Thymus (tissue), 11 donors: ENCODE data around the gene FBXL19. TPM values are rescaled to one million over a fixed set of nuclear protein-coding genes. Genes with fewer than 3 reads are reported as not detected.

Experiments used
- DNase-seq, 9 donors: peaks; one replicate each; pipeline ENCODE4 v3.0.0-alpha.2; 2013; ENCODE audit warnings: low spot score in 9 of 9, low read depth in 6 of 9, missing footprints in 1 of 9
- H3K27ac ChIP-seq, 2 donors: one replicate each; pipeline ENCODE4 v1.5.1; 2013; ENCODE audit warnings: control low read depth in 1 of 2, low read depth in 1 of 2, low read length in 1 of 2, mild to moderate bottlenecking in 1 of 2, moderate library complexity in 1 of 2
- H3K27me3 ChIP-seq, 2 donors: one replicate each; pipeline ENCODE4 v1.5.1; 2013; ENCODE audit warnings: low read length in 1 of 2; ENCODE audit not compliant: control insufficient read depth in 2 of 2, insufficient read depth in 1 of 2
- H3K36me3 ChIP-seq, 2 donors: one replicate each; pipeline ENCODE4 v1.5.1; 2013; ENCODE audit warnings: low read length in 1 of 2, mild to moderate bottlenecking in 1 of 2, moderate library complexity in 1 of 2; ENCODE audit not compliant: control insufficient read depth in 2 of 2, insufficient read depth in 2 of 2
- H3K4me1 ChIP-seq, 2 donors: one replicate each; pipeline ENCODE4 v1.5.1; 2013; ENCODE audit warnings: low read length in 2 of 2; ENCODE audit not compliant: control insufficient read depth in 2 of 2, insufficient read depth in 2 of 2
- H3K4me3 ChIP-seq, 2 donors: one replicate each; pipeline ENCODE4 v1.5.1; 2013; ENCODE audit warnings: low read length in 2 of 2, control low read depth in 1 of 2, mild to moderate bottlenecking in 1 of 2
- H3K9me3 ChIP-seq, 2 donors: one replicate each; pipeline ENCODE4 v1.5.1; 2013; ENCODE audit warnings: low read length in 1 of 2, mild to moderate bottlenecking in 1 of 2; ENCODE audit not compliant: control insufficient read depth in 2 of 2, insufficient read depth in 1 of 2
- WGBS: extraction: QIAGEN DNeasy Blood & Tissue Kit; methylation state at CpG from one replicate; pipeline ENCODE4 v1.1.7; 2013; 5-methylcytosine and 5-hydroxymethylcytosine counted together
- polyA plus RNA-seq: library from polyadenylated mRNA; stranded (reverse); fragments of 200-250 nt; gene quantifications from one replicate; pipeline ENCODE4 v1.2.3, GENCODE V29; 2013
- total RNA-seq: library from RNA; stranded (reverse); fragments of 120-200 nt; gene quantifications from one replicate; pipeline ENCODE4 v1.2.4, GENCODE V29; 2013
- donor health status: healthy.

FBXL19 gene
- total and polyA plus RNA-seq, 2 donors, result 10.2 to 17.0 TPM

GRCh38 chr16:30914830-30915229 lies 8.5 kb upstream of the FBXL19 start:
- H3K27ac ChIP-seq, result no peak overlapping the region
- no peaks in the 10 kb centered on the region for H3K36me3 ChIP-seq
- no peaks in the 10 kb centered on the region for H3K4me1 ChIP-seq
- no peak for DNase-seq
- WGBS, result 98% methylated on average over 3 of the region's 3 CpGs
- H3K9me3 ChIP-seq, result no peaks in the 10 kb centered on the region
- no peak overlapping the region for H3K4me3 ChIP-seq
- H3K27me3 ChIP-seq, result no peaks in the 10 kb centered on the region

- Histone ChIP-seq H3K27ac (no peak overlapping the region), H3K36me3 (no peaks in the 10 kb centered on the region), H3K27me3 (no peaks in the 10 kb centered on the region), H3K9me3 (peaks cover 0 to 3% of the 10 kb centered on the region in 2 donors), H3K4me1 (peaks cover 0 to 11% of the 10 kb centered on the region in 2 donors), H3K4me3 (no peak overlapping the region)
- 97% methylated on average over 1 of the region's 1 CpG for WGBS
- no peak for DNase-seq
Observed at GRCh38 chr16:30918614-30919013, 4.8 kb upstream of the FBXL19 start.

GRCh38 chr16:30920891-30921290 lies 2.5 kb upstream of the FBXL19 start:
- WGBS, result 85% methylated on average over 2 of the region's 2 CpGs
- DNase-seq, result no peak
- no peak overlapping the region for H3K4me3 ChIP-seq
- H3K27ac ChIP-seq, result no peak overlapping the region
- H3K9me3 ChIP-seq, result peaks cover 0 to 3% of the 10 kb centered on the region in 2 donors
- H3K27me3 ChIP-seq, result no peaks in the 10 kb centered on the region
- peaks cover 0 to 2% of the 10 kb centered on the region in 2 donors for H3K36me3 ChIP-seq
- H3K4me1 ChIP-seq, result peaks cover 0 to 25% of the 10 kb centered on the region in 2 donors

- H3K27me3 ChIP-seq, result no peaks in the 10 kb centered on the region
- H3K4me1 ChIP-seq, result peaks cover 0 to 30% of the 10 kb centered on the region in 2 donors
- H3K4me3 ChIP-seq, result peak overlapping the region; percentile 60 to 75
- DNase-seq, result no peak
- WGBS, result 40% methylated on average over 6 of the region's 6 CpGs
- H3K27ac ChIP-seq, result peak overlapping the region in 1 of 2 donors; percentile 88
- H3K36me3 ChIP-seq, result peaks cover 0 to 2% of the 10 kb centered on the region in 2 donors
- peaks cover 0 to 3% of the 10 kb centered on the region in 2 donors for H3K9me3 ChIP-seq
Observed at GRCh38 chr16:30921459-30921747, 2.0 kb upstream of the FBXL19 start.

- WGBS, result under 1% methylated on average over 37 of the region's 37 CpGs
- H3K27ac ChIP-seq, result peak overlapping the region; percentile 81 to 88
- peaks cover 0 to 35% of the 10 kb centered on the region in 2 donors for H3K4me1 ChIP-seq
- peaks cover 0 to 3% of the 10 kb centered on the region in 2 donors for H3K9me3 ChIP-seq
- H3K36me3 ChIP-seq, result peaks cover 2% of the 10 kb centered on the region in 2 donors
- peak; percentile 76 to 95 (median 87) for DNase-seq
- peak overlapping the region; percentile 60 to 75 for H3K4me3 ChIP-seq
- no peaks in the 10 kb centered on the region for H3K27me3 ChIP-seq
Observed at GRCh38 chr16:30921748-30922419, 1.5 kb upstream of the FBXL19 start.

- Histone ChIP-seq H3K9me3 (peaks cover 0 to 3% of the 10 kb centered on the region in 2 donors), H3K27ac (peak overlapping the region; percentile 91 to 94), H3K4me3 (peak overlapping the region; percentile 65 to 75), H3K27me3 (no peaks in the 10 kb centered on the region), H3K36me3 (peaks cover 3 to 7% of the 10 kb centered on the region in 2 donors), H3K4me1 (peaks cover 0 to 41% of the 10 kb centered on the region in 2 donors)
- under 1% methylated on average over 42 of the region's 42 CpGs for WGBS
- peak in 8 of 9 donors; percentile 97 to 100 (median 99) for DNase-seq
Observed at GRCh38 chr16:30922420-30922959, 882 bp upstream of the FBXL19 start.

GRCh38 chr16:30922960-30923535 lies 324 bp upstream of the FBXL19 start:
- H3K36me3 ChIP-seq, result peaks cover 3 to 7% of the 10 kb centered on the region in 2 donors
- H3K27me3 ChIP-seq, result no peaks in the 10 kb centered on the region
- DNase-seq, result peak; percentile 96 to 99 (median 97)
- under 1% methylated on average over 32 of the region's 33 CpGs for WGBS
- peaks cover 0 to 46% of the 10 kb centered on the region in 2 donors for H3K4me1 ChIP-seq
- peak overlapping the region; percentile 91 to 94 for H3K27ac ChIP-seq
- H3K4me3 ChIP-seq, result peak overlapping the region; percentile 65 to 75
- H3K9me3 ChIP-seq, result peaks cover 0 to 3% of the 10 kb centered on the region in 2 donors

- Histone ChIP-seq H3K36me3 (peaks cover 10 to 11% of the 10 kb centered on the region in 2 donors), H3K9me3 (peaks cover 0 to 3% of the 10 kb centered on the region in 2 donors), H3K4me3 (peak overlapping the region; percentile 65 to 75), H3K4me1 (peaks cover 0 to 46% of the 10 kb centered on the region in 2 donors), H3K27me3 (no peaks in the 10 kb centered on the region), H3K27ac (no peak overlapping the region)
- WGBS, result 6% methylated on average over 53 of the region's 53 CpGs
- DNase-seq, result no peak
Observed at GRCh38 chr16:30924076-30924912, 922 bp downstream of the FBXL19 start.
